DMS53 (cell line): ENCODE measurements around the gene CHST3.
"Not testable (repeated sequence)": the region's sequence is repeated elsewhere in the genome, so short reads cannot be mapped to it uniquely, and the experiment has no call there.

Experiments
- DNase-seq: peaks from one replicate; lab custom pipeline; 2025; lab: John Stamatoyannopoulos, UW

The CHST3 gene

DNA sequence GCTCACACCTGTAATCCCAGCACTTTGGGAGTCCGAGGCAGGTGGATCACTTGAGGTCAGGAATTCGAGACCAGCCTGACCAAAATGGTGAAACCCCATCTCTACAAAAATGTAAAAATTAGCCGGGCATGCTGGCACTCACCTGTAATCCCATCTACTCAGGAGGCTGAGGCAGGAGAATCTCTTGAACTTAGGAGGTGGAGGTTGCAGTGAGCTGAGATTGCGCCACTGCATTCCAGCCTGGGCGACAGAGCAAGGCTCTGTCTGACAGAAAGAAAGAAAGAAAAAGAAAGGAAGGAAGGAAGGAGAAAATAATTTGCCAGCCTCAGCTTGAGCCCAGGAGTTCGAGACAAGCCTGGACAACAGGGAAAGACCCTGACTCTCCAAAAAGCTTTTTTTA is 24.7 kb downstream of the CHST3 start:
- not testable (repeated sequence) for DNase-seq

- DNase-seq: no peak
Observed at GRCh38 chr10:71989661-71990454, 25.7 kb downstream of the CHST3 start.

DNA sequence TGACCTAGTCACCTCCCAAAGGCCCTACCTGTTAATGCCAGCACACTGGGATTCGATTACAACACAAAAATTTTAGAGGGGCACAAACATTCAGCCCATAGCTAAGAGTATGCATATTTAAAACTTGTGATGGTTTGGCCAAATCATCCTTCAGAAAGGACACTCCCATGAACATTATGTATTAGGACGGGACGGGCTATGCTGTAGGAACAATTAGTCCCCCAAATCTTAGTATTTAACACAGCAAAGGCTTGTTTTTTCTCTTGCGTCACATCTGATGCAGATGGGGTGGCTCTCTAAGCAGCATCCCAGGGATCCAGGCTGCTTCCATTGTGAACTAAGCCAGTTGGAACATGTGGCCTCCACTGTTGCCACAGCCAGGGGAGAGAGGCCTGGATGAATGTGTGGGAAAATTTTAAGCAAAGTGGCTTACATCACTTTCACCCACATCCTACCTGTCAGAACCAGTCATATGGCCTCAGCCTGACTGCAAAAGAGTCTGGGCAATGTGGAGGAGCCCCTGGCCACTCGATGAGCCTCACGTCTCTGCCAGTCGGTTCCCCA is 26.6 kb downstream of the CHST3 start:
- no peak for DNase-seq

DNA sequence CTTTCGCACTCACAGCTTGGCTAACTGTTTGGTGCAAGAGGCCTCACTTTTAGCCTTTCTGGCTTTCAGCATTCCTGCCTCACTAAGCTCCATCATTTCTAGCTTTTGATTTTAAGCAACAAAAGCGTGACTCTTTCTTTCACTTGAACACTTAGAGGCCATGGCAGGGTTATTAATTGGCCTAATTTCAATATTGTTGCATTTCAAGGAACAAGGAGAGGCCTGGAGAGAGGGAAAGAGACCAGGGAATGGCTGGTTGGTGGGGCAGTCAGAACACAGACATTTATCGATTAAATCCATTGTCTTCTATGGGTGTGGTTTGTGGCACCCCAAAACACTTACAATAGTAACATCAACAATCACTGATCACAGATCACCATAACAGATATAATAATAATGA is 31.3 kb downstream of the CHST3 start:
- DNase-seq: no peak

DNA sequence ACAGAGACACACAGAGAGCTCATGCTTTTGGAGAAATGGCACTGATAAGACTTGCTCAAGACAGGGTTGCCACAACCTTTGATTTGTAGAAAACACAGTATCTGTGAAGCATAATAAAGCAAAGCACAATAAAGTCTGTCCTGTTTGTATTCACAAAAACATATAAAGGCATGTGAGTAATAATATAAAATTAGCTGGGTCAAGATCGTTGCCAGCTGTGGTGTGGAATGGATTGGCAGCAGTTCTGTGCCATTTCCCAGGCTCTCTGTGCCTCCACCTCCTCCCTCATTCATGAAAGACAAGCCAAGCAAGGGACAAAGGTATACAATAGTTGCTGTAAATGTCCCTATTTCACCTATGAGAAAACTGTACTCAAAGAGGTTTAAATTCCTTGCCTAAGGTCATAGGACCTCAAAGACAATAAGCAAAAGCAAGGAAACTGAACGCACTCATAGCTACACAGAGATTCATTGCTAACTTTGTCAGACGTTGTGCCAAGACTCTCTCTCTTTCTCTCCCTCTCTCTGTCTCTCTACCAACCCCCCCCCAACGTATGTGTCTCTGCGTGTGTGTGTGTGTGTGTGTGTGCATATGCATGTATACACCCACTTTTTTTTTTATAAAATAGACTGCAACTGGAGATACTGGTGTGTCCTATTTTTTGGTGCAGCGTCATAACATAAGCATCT is 31.8 kb downstream of the CHST3 start:
- DNase-seq: no peak

GRCh38 chr10:71996592-71997371 is 32.6 kb downstream of the CHST3 start:
- DNase-seq: no peak

DNA sequence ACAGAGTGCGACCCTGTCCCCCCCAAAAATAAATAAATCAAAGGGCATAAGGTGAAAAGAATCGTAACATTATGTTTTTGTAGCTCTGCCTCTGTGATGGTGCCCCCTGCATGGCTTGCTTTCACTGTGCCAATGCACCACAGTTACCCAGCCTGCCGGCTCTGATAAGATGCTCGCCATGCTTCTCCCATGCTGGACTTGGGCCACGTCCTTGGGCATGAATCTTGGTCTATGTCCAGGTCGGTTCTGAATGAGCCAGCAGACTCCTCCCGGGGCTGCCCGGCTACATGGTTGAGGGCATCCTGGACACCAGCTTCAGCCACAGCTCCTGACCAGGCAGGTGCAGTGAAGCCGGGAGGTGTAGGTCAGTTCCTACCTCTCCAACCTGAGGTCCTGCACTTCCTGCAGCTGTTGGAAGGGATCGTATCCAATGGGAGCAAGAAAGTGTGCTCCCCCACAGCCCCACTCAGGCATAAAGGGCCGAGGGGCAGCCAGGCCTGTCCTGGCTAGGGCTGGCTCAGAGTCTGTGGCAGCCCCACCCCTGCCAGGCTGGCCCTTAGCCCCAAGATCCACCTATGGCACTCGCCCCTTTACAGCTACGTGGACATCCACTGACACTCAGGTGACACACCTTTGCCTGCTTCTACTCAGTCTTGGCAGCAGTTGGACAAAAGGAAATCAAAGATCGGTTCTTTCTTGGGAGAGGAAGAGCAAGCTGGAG is 34.1 kb downstream of the CHST3 start:
- no peak for DNase-seq

GRCh38 chr10:71998840-71999194 is 34.6 kb downstream of the CHST3 start:
- DNase-seq: no peak

- no peak for DNase-seq
Observed at GRCh38 chr10:71999360-72000072, 35.3 kb downstream of the CHST3 start.

- DNase-seq: no peak
Observed at GRCh38 chr10:72000073-72001032, 36.2 kb downstream of the CHST3 start.

GRCh38 chr10:72001033-72001395 is 36.8 kb downstream of the CHST3 start:
- no peak for DNase-seq

DNA sequence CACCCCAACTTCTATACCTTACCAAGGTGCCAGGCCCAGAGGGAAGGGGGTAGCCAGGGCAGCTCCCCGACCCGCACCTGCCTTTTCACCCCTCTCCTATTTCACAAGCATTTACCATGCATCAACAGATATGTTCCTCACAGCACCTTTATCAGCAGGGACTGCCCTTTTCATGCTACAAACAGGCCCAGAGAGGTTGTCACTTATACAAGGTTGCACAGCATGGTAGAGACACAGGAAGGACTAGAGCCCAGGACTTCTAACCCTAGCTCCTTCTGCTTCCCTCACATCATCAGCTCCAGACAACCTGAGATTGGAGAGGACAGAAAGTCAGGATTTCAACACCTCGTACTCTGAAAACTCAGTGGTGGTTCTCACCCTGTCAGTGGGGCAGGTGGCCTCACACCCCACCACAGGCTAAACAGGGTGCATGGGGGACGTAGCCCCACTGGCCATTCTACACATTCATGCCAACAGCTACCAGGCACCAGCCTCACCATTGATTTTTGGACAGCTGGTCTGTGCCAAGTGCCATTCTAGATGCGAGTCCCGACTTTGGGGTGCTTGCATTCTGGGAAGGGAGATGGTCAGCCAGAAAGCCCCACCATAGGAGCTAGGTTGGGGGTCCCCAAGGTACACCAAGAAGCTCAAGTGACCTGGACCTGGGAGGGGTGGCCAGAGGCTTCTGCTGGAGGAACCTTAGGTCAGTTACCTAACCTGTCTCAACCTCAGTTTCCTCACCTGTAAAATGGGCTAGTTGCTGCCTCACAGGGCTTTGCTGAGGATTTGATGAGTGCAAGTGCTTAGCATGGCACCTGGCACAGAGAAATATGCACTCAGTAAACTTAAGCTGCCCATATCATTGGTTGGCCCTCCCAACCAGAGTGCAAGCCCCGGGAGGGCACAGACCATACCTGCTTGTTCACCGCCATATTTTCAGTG is 38.4 kb downstream of the CHST3 start:
- DNase-seq: no peak

- no peak for DNase-seq
Observed at GRCh38 chr10:72006026-72006425, 41.8 kb downstream of the CHST3 start.

- DNase-seq: no peak
Observed at GRCh38 chr10:72007246-72007892, 43.2 kb downstream of the CHST3 start.

- no peak for DNase-seq
Observed at GRCh38 chr10:72008096-72008981, 44.1 kb downstream of the CHST3 start.

- DNase-seq: no peak
Observed at GRCh38 chr10:72009051-72009424, 44.8 kb downstream of the CHST3 start.

DNA sequence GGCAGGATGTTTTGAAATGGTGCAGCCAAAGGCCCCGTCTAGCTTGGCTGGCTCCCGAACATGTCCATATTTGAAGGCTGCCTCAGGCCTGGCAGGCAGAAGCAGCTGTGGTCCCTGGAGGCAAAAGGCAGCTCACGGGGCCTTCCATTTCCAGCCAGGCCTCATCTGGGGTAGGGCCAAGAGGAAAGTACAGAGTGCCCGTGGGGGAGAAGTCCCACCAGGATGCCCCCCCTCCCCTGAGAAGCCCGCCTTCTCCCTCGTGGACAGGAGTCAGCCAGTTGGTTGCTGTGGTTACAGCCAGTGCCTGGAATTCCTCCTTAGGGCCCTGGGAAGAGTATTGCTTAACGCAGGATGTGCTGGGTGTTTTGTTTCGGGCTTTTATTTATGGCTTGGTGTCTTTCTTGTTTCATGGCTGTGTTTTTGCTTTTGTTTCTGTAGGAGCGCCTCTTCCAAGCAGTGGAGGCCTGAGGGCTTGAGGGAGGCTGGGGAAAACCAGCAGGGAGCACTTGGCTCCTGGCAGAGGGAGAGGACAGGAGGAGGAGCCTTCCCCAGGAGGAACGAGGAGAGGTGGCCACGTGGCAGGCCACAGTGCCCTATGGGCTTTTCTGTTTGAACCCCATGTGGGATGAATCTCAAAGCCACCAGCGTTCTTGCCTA is 45.4 kb downstream of the CHST3 start:
- DNase-seq: no peak
